ENCODE measurements around the gene NELFA.
A peak's percentile ranks its signal among the peaks of the same experiment; 100 is the strongest.

The NELFA gene

DNA sequence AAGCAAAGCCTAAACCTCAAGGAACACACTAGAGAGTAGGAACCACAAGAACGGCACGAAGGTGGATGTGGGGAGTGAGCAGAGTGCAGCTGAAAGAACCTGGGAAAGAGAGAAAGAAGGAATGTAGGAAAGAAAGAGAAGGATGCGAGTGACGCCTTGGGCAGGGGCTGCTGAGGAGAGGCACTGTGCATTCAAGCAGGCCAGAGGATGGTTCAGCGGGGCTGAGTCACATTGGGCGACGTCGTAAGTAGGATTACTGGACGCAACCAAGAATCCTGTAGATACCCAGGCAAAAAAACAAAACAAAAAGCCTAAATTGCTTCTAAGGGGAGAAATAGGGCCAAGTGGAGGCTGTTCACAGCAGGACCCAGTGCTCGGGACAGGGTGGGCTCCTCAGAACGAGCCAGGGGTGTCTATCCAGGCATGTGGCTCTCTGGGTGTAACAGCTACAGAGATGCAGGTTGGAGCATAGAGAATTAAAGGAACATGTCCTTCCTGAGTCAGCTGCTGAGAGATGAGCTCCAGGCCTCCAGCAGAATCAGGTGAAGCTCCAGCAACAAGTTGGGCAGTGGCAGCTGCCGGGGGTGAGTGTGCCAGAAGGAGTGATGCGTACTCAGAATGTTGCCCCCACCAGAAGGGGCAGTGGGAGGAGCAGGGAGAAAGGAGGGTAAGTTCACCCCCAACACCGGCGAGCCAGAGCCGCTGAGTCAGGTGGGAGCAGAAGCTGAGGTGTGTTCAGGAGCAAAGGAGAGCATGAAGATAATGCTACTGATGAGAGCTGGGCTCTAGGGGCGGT is 38.6 kb downstream of the NELFA start:
- H3K27ac ChIP-seq = no peak overlapping the region
- no peak overlapping the region for H3K4me2 ChIP-seq
- no peaks in the 10 kb centered on the region for H3K27me3 ChIP-seq
- no peak overlapping the region; a peak in 1 of 22 replicates for H3K9ac ChIP-seq
- H4K20me1 ChIP-seq = peaks cover 0 to 63% (median 27%) of the 10 kb centered on the region in 11 experiments; a peak in 15 of 22 replicates
- peaks cover 63 to 100% (median 99%) of the 10 kb centered on the region in 11 experiments for H3K36me3 ChIP-seq
- no peaks in the 10 kb centered on the region for H3K9me3 ChIP-seq (replicated peaks in 1 of 11)
- H3K4me1 ChIP-seq = no peaks in the 10 kb centered on the region
- TF ChIP-seq Cebpa-rat (IDR thresholded peaks at IDR 0.05) = no peak
- H3K4me3 ChIP-seq = no peak overlapping the region

DNA sequence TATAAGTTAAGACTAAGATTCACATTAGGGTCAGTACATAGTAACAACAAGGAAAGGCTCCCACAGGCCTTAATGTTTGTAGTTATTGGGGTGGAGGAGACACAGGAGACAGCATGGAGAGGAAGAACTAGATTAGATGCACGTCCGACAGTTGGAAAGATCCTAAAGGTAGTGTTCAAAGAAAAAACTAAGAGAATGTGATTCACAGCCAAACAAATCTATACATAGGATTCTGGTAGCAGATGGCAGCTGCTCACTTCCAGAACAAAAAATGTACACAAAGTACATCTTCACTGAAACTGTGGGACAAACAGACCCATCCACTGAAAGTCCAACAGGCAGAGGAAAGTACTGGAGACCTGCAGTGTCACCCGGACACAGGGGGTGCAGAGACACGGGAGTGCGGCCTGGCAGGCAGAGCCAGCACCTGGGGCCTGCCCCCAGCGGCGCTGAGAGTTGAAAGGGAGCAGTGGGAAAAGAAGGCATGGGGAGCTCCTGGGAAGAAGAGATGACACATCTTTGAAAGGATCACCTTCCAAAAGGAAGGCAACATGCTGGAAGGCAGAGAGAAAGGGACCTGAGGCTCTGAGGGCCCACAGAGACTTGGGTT is 40.0 kb downstream of the NELFA start:
- peak overlapping the region in 2 of 11 experiments; percentile 16 to 42; a peak in 2 of 22 replicates for H3K9ac ChIP-seq

GRCh38 chr4:1967512-1968149 is 41.1 kb downstream of the NELFA start:
- H3K36me3 ChIP-seq = peaks cover 58 to 100% (median 99%) of the 10 kb centered on the region in 11 experiments
- H3K4me2 ChIP-seq = no peak overlapping the region
- H3K27me3 ChIP-seq = no peaks in the 10 kb centered on the region
- peaks cover 0 to 41% (median 19%) of the 10 kb centered on the region in 11 experiments; a peak in 14 of 22 replicates for H4K20me1 ChIP-seq
- no peak overlapping the region for H3K4me3 ChIP-seq
- no peak overlapping the region for H3K27ac ChIP-seq
- no peak for TF ChIP-seq Cebpa-rat (IDR thresholded peaks at IDR 0.05)
- H3K4me1 ChIP-seq = no peaks in the 10 kb centered on the region
- no peaks in the 10 kb centered on the region for H3K9me3 ChIP-seq (replicated peaks in 1 of 11)
- H3K9ac ChIP-seq = no peak overlapping the region

More for the DNA sequence above, 40.0 kb downstream of the NELFA start:
- Histone ChIP-seq H3K4me1 (no peaks in the 10 kb centered on the region), H3K9me3 (replicated peaks in 1 of 11) (no peaks in the 10 kb centered on the region), H3K4me3 (no peak overlapping the region), H3K36me3 (peaks cover 57 to 100% (median 99%) of the 10 kb centered on the region in 11 experiments), H4K20me1 (peaks cover 0 to 52% (median 21%) of the 10 kb centered on the region in 11 experiments; a peak in 14 of 22 replicates), H3K27ac (no peak overlapping the region), H3K4me2 (no peak overlapping the region), H3K27me3 (no peaks in the 10 kb centered on the region)
- TF ChIP-seq Cebpa-rat (IDR thresholded peaks at IDR 0.05) = no peak

DNA sequence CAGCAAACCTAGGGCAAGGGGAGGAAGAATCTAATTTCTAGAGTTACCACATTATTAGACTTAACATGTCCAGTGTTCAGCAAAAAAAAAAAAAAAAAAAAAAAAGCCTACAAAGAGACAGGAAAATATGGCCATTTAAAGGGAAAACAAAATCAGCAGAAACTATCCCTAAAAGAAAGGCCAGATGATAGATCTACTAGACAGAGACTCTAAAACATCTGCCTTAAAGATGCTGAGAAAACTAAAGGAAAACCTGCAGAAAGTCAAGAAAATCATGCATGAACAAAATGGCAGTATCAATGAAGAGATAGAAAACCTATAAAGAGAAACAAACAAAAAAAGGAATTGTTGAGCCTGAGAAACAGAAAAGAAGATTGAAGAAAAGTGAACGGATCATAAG is 43.8 kb downstream of the NELFA start:
- no peak overlapping the region for H3K9ac ChIP-seq
- no peak overlapping the region for H3K4me2 ChIP-seq
- no peak overlapping the region for H3K4me3 ChIP-seq
- no peaks in the 10 kb centered on the region for H3K27me3 ChIP-seq
- H4K20me1 ChIP-seq = peaks cover 0 to 34% (median 13%) of the 10 kb centered on the region in 11 experiments; a peak in 9 of 22 replicates
- no peaks in the 10 kb centered on the region for H3K4me1 ChIP-seq
- no peaks in the 10 kb centered on the region for H3K9me3 ChIP-seq (replicated peaks in 1 of 11)
- TF ChIP-seq Cebpa-rat (IDR thresholded peaks at IDR 0.05) = no peak
- H3K36me3 ChIP-seq = peaks cover 68 to 100% (median 99%) of the 10 kb centered on the region in 11 experiments
- no peak overlapping the region for H3K27ac ChIP-seq

DNA sequence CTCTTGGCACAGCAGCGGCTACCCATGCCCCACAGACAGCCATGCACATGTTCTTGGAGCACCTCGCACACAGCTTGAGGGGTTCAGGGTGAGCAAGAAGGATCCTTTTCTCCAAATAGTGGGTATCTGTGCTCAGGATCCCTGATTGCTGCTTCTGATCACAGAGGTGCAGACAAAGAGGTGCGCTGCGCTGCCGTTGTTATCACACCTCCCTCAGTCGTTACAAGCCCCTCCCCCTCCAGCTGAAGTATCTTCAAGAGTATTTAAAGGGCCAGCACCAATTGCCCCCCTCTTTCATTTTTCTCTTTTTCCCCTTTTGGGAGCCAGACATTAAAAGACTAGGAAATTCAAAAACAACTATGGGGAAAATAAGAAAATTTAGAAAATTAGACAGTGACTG is 44.3 kb downstream of the NELFA start:
- Histone ChIP-seq H3K9ac (no peak overlapping the region), H3K36me3 (peaks cover 71 to 100% (median 99%) of the 10 kb centered on the region in 11 experiments)

DNA sequence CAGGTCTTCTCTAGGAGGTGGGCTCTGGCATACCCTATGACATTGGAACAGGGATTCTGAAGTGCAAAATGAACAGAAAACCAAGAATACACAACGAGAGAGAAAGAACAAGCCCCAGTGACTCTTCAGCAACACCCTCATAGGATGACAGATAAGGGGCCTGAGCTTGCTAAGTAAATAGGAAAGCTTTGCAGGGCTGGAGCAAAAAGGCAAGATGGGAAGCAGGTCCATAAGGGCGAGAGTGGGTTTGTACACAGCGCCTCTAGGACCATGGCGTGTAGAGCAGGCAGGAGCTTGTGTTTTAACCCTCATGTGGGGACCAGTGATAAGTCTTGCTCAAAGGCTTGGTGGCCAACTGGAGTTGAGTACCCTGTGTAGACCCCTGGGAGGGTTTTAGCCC is 45.8 kb downstream of the NELFA start:
- no peaks in the 10 kb centered on the region for H3K4me1 ChIP-seq
- H3K4me3 ChIP-seq = no peak overlapping the region
- H3K27me3 ChIP-seq = no peaks in the 10 kb centered on the region
- H3K36me3 ChIP-seq = peaks cover 72 to 100% (median 99%) of the 10 kb centered on the region in 11 experiments
- H4K20me1 ChIP-seq = peaks cover 0 to 42% (median 13%) of the 10 kb centered on the region in 11 experiments; a peak in 10 of 22 replicates
- H3K4me2 ChIP-seq = no peak overlapping the region
- no peaks in the 10 kb centered on the region for H3K9me3 ChIP-seq (replicated peaks in 1 of 11)
- no peak for TF ChIP-seq Cebpa-rat (IDR thresholded peaks at IDR 0.05)
- H3K9ac ChIP-seq = no peak overlapping the region
- no peak overlapping the region for H3K27ac ChIP-seq

More for the DNA sequence above, 44.3 kb downstream of the NELFA start:
- TF ChIP-seq Cebpa-rat (IDR thresholded peaks at IDR 0.05) = no peak
- H3K9me3 ChIP-seq (replicated peaks in 1 of 11) = no peaks in the 10 kb centered on the region
- no peaks in the 10 kb centered on the region for H3K27me3 ChIP-seq
- no peak overlapping the region for H3K4me2 ChIP-seq
- no peaks in the 10 kb centered on the region for H3K4me1 ChIP-seq
- peaks cover 0 to 36% (median 13%) of the 10 kb centered on the region in 11 experiments; a peak in 9 of 22 replicates for H4K20me1 ChIP-seq
- no peak overlapping the region for H3K27ac ChIP-seq
- no peak overlapping the region for H3K4me3 ChIP-seq

DNA sequence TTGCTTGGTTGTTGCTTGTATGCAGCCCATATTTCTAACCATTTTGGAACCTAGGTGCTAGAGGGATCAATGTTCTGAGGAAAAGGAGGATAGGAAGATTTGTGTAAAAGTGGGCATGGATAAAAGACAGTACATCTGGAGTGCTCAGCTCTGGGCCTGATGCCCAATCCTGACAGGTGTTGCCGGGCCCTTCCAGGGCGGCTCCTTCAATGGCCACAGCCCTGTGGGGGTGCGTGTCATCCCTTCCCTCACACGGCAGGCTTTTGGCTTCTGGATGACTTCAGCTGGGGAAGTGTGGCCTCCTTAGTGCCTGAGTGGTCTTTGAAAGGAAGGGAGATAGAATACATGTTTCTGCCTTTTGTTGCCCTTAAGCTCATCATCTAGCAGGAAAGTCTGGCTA is 47.2 kb downstream of the NELFA start:
- H3K27ac ChIP-seq = no peak overlapping the region
- H3K27me3 ChIP-seq = no peaks in the 10 kb centered on the region
- no peak overlapping the region; a peak in 1 of 22 replicates for H3K9ac ChIP-seq
- no peaks in the 10 kb centered on the region for H3K4me1 ChIP-seq
- H3K9me3 ChIP-seq (replicated peaks in 1 of 11) = no peaks in the 10 kb centered on the region
- no peak overlapping the region for H3K4me2 ChIP-seq
- peaks cover 84 to 100% (median 99%) of the 10 kb centered on the region in 11 experiments for H3K36me3 ChIP-seq
- H4K20me1 ChIP-seq = peaks cover 0 to 43% (median 17%) of the 10 kb centered on the region in 11 experiments; a peak in 10 of 22 replicates
- no peak for TF ChIP-seq Cebpa-rat (IDR thresholded peaks at IDR 0.05)
- H3K4me3 ChIP-seq = no peak overlapping the region

GRCh38 chr4:1961038-1961437 is 47.7 kb downstream of the NELFA start:
- Histone ChIP-seq H3K4me2 (no peak overlapping the region), H3K9ac (no peak overlapping the region), H3K4me3 (no peak overlapping the region), H3K9me3 (replicated peaks in 1 of 11) (no peaks in the 10 kb centered on the region), H4K20me1 (peaks cover 0 to 46% (median 19%) of the 10 kb centered on the region in 11 experiments; a peak in 10 of 22 replicates), H3K4me1 (no peaks in the 10 kb centered on the region), H3K27me3 (no peaks in the 10 kb centered on the region), H3K27ac (no peak overlapping the region), H3K36me3 (peaks cover 89 to 100% (median 100%) of the 10 kb centered on the region in 11 experiments)
- TF ChIP-seq Cebpa-rat (IDR thresholded peaks at IDR 0.05) = no peak
